SK-N-SH treated with all-trans-retinoic acid at 6 μM for 48 hours (cell line): ENCODE data around the gene DDAH1.

Experiments
- ARNTL ChIP-seq: fragments of 450-650 bp; formaldehyde crosslinking; IDR thresholded peaks from 2 replicates; pipeline ENCODE4 v1.5.0; 2020; ENCODE audit warnings: low read depth, mild to moderate bottlenecking, moderate library complexity, borderline replicate concordance
- GLIS3 ChIP-seq: fragments of 250-450 bp; sonication (Bioruptor Pico); IDR thresholded peaks from 2 replicates; pipeline ENCODE4 v1.5.0; 2020; ENCODE audit warnings: mild to moderate bottlenecking, moderate library complexity
- ISL1 ChIP-seq: fragments of 250-450 bp; sonication (Bioruptor Pico); IDR thresholded peaks from 2 replicates; pipeline ENCODE4 v2.1.2; 2022; ENCODE audit warnings: mild to moderate bottlenecking, moderate library complexity
- TCF4 ChIP-seq: fragments of 250-450 bp; sonication (Bioruptor Pico); IDR thresholded peaks from 2 replicates; pipeline ENCODE4 v1.8.0; 2021; ENCODE audit warnings: mild to moderate bottlenecking, moderate library complexity, borderline replicate concordance
- ZC3H10 ChIP-seq: fragments of 250-450 bp; sonication (Bioruptor Pico); IDR thresholded peaks from 2 replicates; pipeline ENCODE4 v1.5.1; 2021; ENCODE audit warnings: mild to moderate bottlenecking, moderate library complexity
- ZFP3 ChIP-seq: fragments of 250-450 bp; sonication (Bioruptor Pico); IDR thresholded peaks from 2 replicates; pipeline ENCODE4 v1.5.0; 2020; ENCODE audit warnings: mild to moderate bottlenecking, moderate library complexity
- ZFP30 ChIP-seq: fragments of 450-650 bp; formaldehyde crosslinking; IDR thresholded peaks from 2 replicates; pipeline ENCODE4 v1.5.0; 2022; ENCODE audit warnings: mild to moderate bottlenecking, moderate library complexity
- ZNF8 ChIP-seq: fragments of 450-650 bp; formaldehyde crosslinking; IDR thresholded peaks from 2 replicates; pipeline ENCODE4 v1.5.0; 2020; ENCODE audit warnings: mild to moderate bottlenecking, moderate library complexity
- TF ChIP-seq, protein P1 (sequence below): fragments of 250-450 bp; sonication (Bioruptor Pico); IDR thresholded peaks from 2 replicates; pipeline ENCODE4 v1.8.0; 2020; ENCODE audit warnings: mild to moderate bottlenecking, moderate library complexity, borderline replicate concordance
- TF ChIP-seq, protein P2 (sequence below): fragments of 250-450 bp; sonication (Bioruptor Pico); IDR thresholded peaks from 2 replicates; pipeline ENCODE4 v1.5.1; 2021; ENCODE audit warnings: mild to moderate bottlenecking, moderate library complexity

DNA sequence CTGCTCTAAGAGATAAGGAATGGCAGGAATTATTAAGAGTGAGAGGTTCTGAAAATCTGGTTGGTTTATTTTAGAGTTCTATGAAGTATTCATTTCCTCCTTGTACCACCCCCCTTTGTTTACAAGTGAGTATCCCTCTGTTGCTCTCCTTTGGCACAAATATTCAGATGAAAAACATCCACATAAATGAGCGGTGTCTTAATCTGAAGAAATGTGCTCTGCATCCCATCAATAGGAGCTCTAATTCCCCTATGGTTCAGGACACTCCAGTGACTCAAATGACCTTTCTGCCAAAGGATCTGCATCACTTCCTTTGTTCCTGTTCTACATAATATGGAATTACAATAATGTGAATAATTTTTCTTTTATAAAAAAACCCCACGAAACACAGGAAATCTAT, 16.6 kb downstream of the DDAH1 start:
- TF ChIP-seq, protein P1, sequence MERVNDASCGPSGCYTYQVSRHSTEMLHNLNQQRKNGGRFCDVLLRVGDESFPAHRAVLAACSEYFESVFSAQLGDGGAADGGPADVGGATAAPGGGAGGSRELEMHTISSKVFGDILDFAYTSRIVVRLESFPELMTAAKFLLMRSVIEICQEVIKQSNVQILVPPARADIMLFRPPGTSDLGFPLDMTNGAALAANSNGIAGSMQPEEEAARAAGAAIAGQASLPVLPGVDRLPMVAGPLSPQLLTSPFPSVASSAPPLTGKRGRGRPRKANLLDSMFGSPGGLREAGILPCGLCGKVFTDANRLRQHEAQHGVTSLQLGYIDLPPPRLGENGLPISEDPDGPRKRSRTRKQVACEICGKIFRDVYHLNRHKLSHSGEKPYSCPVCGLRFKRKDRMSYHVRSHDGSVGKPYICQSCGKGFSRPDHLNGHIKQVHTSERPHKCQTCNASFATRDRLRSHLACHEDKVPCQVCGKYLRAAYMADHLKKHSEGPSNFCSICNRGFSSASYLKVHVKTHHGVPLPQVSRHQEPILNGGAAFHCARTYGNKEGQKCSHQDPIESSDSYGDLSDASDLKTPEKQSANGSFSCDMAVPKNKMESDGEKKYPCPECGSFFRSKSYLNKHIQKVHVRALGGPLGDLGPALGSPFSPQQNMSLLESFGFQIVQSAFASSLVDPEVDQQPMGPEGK (CRISPR knock-in tag), result no peak
- no peak for TF ChIP-seq ZC3H10 (CRISPR knock-in tag)
- no peak for TF ChIP-seq TCF4 (CRISPR knock-in tag)
- TF ChIP-seq ZFP30, result no peak
- TF ChIP-seq ARNTL (CRISPR knock-in tag), result no peak
- no peak for TF ChIP-seq ISL1 (CRISPR knock-in tag)
- no peak for TF ChIP-seq ZNF8 (CRISPR knock-in tag)
- TF ChIP-seq, protein P2, sequence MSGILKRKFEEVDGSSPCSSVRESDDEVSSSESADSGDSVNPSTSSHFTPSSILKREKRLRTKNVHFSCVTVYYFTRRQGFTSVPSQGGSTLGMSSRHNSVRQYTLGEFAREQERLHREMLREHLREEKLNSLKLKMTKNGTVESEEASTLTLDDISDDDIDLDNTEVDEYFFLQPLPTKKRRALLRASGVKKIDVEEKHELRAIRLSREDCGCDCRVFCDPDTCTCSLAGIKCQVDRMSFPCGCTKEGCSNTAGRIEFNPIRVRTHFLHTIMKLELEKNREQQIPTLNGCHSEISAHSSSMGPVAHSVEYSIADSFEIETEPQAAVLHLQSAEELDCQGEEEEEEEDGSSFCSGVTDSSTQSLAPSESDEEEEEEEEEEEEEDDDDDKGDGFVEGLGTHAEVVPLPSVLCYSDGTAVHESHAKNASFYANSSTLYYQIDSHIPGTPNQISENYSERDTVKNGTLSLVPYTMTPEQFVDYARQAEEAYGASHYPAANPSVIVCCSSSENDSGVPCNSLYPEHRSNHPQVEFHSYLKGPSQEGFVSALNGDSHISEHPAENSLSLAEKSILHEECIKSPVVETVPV (CRISPR knock-in tag), result no peak
- no peak for TF ChIP-seq ZFP3
- no peak for TF ChIP-seq GLIS3
